AG10803 (cell line): ENCODE measurements around the gene CCDC187.
A peak's percentile ranks its signal among the peaks of the same experiment; 100 is the strongest.

ENCODE experiments used
- DNase-seq: peaks from one replicate; pipeline ENCODE4 v3.0.0; 2010; ENCODE audit warnings: low read depth
- H3K4me3 ChIP-seq: 2 replicates; pipeline ENCODE4 v1.5.1; 2011; ENCODE audit warnings: mild to moderate bottlenecking, low read length, control low read depth
- TF ChIP-seq, protein P1 (sequence below): conservative IDR thresholded peaks from 2 replicates; pipeline ENCODE4 v1.5.1; 2011; ENCODE audit warnings: mild to moderate bottlenecking, low read length, control low read depth, inconsistent platforms

CCDC187 gene

DNA sequence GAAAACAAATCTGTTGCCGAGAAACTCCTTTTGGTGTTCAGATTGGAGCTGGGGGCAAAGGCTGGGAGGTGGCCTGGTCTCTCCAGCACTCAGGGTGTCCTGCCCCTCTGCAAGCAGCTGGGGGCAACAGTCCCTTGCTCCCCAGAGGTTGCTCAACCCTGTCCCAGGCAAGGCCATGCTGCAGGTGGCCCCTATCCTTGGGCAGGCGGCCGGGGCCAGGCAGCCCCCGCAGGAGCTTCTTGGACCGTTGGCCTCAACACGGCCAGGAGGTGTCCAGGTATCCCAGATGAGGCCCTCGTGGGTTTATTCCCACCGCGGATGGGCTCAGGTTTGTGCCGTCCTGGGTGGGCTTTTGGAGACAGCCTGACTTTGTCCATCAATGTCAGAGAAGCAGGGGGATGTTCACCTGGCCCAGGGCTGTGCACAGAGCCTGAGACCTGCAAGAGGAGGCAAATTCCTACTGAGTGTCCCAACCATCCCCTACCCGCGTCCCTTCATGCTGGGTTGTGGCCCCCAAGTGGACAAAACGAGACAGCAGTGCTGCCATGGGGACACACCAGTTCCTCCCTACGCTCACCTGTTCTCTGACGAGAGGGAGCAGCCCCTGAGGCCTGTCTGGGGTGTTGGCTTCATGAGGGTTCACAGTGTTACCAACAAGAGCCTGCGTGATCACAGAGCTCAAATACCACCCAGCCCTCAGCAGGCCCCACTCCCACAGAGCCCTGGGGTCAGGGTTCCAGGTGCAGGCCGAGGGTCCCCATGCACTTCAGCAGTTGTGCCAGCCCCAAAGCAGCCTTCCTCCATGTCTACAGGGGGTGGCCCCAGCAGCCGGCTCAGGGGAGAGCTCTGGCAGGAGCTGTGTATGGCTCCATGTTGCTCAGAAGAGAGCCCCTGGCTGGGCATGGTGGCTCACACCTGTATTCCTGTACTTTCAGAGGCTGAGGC is 9.5 kb upstream of the CCDC187 start:
- DNase-seq = no peak
- no peak overlapping the region for H3K4me3 ChIP-seq
- TF ChIP-seq, protein P1, sequence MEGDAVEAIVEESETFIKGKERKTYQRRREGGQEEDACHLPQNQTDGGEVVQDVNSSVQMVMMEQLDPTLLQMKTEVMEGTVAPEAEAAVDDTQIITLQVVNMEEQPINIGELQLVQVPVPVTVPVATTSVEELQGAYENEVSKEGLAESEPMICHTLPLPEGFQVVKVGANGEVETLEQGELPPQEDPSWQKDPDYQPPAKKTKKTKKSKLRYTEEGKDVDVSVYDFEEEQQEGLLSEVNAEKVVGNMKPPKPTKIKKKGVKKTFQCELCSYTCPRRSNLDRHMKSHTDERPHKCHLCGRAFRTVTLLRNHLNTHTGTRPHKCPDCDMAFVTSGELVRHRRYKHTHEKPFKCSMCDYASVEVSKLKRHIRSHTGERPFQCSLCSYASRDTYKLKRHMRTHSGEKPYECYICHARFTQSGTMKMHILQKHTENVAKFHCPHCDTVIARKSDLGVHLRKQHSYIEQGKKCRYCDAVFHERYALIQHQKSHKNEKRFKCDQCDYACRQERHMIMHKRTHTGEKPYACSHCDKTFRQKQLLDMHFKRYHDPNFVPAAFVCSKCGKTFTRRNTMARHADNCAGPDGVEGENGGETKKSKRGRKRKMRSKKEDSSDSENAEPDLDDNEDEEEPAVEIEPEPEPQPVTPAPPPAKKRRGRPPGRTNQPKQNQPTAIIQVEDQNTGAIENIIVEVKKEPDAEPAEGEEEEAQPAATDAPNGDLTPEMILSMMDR = no peak

DNA sequence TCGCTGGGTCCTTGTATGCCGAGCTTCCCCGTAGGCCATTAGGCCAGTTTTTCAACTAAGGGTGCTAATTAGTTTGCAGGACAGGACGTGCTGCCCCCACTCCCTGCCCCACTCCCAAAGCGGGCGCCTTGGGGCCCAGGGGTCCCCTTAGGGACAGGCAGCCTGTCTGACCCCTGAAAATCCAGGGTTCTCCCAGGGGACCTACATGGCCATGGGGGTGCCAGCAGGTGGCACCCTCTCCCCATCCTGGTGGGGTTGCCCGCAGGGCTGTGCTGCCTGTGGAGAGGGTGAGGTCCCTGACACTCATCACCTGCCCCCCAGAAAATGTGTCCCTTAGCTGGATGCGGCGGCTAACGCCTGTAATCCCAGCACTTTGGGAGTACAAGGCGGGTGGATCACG is 8.5 kb upstream of the CCDC187 start:
- DNase-seq = peak; percentile 45
- no peak overlapping the region for H3K4me3 ChIP-seq
- TF ChIP-seq, protein P1 = peak; percentile 74

DNA sequence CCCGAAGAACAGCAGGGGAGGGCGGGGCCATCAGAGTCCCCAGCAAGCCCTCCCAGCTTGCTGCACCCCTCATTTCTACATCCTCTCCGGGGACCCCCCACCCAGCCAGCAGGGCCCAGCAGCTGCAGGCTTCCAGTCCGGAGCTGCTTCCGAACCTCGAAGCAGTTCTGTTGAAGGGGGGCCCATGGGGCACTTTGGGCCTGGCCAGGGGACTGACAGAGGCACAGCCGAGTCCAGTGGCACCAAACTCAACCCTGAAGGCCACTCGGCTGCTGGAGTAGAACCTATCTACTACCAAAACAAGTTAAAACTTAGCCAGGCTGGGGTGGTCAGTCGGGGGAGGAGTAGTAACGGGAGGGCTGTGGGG is 8.1 kb upstream of the CCDC187 start:
- H3K4me3 ChIP-seq = no peak overlapping the region
- TF ChIP-seq, protein P1 = no peak
- no peak for DNase-seq

DNA sequence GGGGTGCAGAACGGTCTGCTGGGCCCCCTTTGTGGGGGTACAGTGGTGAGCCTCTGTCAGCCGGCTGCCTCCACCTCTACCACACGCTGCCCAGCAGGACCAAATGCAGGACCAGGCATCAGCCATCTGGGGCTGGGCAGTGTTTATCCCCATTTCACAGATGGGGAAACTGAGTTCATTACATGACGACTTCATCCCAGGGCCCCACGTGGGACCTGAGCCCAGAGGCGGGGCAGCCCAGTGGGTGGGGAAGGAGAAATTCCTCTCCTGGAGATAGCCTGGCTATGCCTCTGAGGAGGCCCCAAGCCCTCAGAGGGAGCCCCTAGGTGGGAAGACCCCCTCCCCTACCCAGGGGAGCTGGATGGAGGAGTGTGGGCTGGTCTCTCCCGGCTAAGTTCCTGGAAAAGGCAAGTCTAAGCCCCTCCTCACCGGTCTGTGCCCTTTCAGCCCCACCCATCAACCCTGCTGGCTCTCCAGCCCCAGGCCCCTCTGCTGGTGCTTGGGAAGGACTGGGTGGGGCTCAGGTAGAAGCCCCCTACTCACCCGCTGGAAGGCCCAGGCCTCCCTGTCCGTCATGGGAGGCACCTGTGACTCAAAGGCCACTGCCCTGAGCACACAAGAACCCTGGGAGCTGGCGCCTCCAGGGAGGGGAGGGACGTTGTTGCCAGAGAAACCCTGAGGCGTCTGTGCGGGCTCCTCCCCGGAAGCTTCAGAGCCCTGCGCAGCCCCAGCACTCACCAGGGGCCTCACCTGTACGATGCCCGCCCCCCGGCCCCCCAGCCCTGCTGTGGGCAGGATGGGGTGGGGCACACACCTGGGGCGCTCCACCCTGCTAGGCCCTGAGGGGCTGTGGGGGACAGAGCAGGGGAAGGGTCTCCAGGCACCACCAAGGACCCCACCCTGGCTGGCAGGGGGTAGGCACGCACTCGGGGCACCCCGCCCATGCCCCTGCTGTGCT is 7.4 kb upstream of the CCDC187 start:
- H3K4me3 ChIP-seq = no peak overlapping the region
- no peak for DNase-seq
- TF ChIP-seq, protein P1 = no peak

DNA sequence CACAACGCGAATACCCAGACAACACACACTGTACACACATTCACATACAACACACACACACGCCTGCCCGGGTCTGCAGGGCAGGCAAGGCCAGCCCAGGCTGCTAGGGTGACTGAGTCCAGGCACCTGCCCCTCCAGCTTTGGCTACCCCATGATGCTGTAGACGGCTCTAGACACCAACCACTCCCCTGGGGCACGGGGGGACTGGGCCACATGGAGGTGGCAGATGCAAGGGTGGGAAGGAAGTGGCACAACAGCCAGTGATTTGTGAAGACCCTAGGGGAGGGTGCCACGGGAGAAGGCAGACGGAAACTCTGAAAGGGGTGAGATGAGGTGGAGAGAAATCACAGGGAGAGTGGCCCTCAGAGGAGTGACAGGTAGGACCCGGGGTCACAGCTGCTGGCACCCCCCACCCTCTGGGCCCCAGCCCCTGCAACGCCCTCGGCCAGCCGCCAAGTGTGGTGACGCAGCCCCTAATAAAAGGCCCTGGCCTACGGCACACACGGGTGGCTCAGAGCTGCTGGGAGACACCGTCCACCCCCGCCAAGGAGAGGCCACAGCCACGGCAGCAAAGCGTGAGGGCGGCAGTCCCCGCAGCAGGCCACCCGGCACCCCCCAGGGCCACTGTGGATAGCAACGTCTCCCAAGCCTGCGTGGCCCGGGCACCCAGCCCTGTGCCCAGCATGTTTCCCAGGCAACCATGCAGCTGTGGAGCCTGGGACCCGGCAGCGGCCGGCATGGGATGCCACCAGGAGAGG is 6.6 kb upstream of the CCDC187 start:
- TF ChIP-seq, protein P1 = no peak
- DNase-seq = no peak
- no peak overlapping the region for H3K4me3 ChIP-seq

DNA sequence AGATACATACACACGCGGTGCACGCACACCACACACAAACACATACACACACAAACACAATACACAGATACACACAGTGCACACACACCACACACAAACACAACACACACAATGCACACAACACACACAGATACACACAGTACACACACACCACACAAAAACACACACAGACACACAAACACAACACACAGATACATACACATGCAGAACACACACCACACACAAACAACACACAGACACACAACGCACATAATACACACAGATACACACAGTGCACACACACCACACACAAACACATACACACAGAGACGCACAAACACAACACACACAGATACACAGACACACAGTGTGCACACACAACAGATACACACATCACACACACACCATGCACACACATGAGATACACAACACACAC is 5.9 kb upstream of the CCDC187 start:
- no peak overlapping the region for H3K4me3 ChIP-seq
- TF ChIP-seq, protein P1 = no peak
- no peak for DNase-seq
